Heart right ventricle (tissue), 16 donors: ENCODE results near the gene NKX2-2. TPM values are rescaled to one million over a fixed set of nuclear protein-coding genes. Genes with fewer than 3 reads are reported as not detected.

Experiments used
- ATAC-seq, 8 donors: fragments of 200-7000 bp; cut with Tn5 transposase; one replicate each; pipeline ENCODE4 v1.9.1; 2020; ENCODE audit warnings: mild to moderate bottlenecking in 8 of 8, moderate library complexity in 8 of 8, moderate number of reproducible peaks in 1 of 8
- DNase-seq, 2 donors: peaks; one replicate each; pipeline ENCODE4 v3.0.0-alpha.2; 2020
- H3K27ac ChIP-seq, 10 donors: fragments of 200-600 bp; sonication (generic) in 2 of 10; one replicate each; pipeline versions ENCODE4 v1.5.0 to v1.8.0; 2020 to 2022; ENCODE audit warnings: mild to moderate bottlenecking in 3 of 10
- H3K27me3 ChIP-seq, 7 donors: fragments of 200-600 bp; one replicate each; pipeline ENCODE4 v1.8.0; 2021 to 2022; ENCODE audit warnings: mild to moderate bottlenecking in 2 of 7
- H3K36me3 ChIP-seq, 9 donors: fragments of 200-600 bp; sonication (generic) in 1 of 9; one replicate each; pipeline versions ENCODE4 v1.5.0 to v1.8.0; 2020 to 2022; ENCODE audit warnings: mild to moderate bottlenecking in 2 of 9
- H3K4me1 ChIP-seq, 9 donors: fragments of 200-600 bp; sonication (generic) in 1 of 9; one replicate each; pipeline versions ENCODE4 v1.5.0 to v1.8.0; 2020 to 2022; ENCODE audit warnings: mild to moderate bottlenecking in 4 of 9
- H3K4me3 ChIP-seq, 10 donors: fragments of 200-600 bp; sonication (generic) in 2 of 10; one replicate each; pipeline versions ENCODE4 v1.5.0 to v1.8.0; 2020 to 2022; ENCODE audit warnings: mild to moderate bottlenecking in 7 of 10, moderate library complexity in 2 of 10
- H3K9me3 ChIP-seq, 11 donors: fragments of 200-600 bp in 10 of 11; sonication (generic) in 2 of 11; one replicate each; pipeline versions ENCODE4 v1.5.0 to v1.8.0; 2013 to 2022; ENCODE audit warnings: mild to moderate bottlenecking in 2 of 11, control low read depth in 1 of 11, moderate library complexity in 1 of 11
- WGBS, 2 donors: extraction: QIAGEN DNeasy Blood & Tissue Kit; methylation state at CpG; one replicate each; pipeline ENCODE4 v1.1.7; 2013; ENCODE audit warnings: inconsistent platforms in 1 of 2; 5-methylcytosine and 5-hydroxymethylcytosine counted together
- intact Hi-C, 10 donors: fragments of 100-400 bp; cut with DNase I; formaldehyde crosslinking; loops; one replicate each; pipeline versions ENCODE4 v1.11.1 to v1.14.2; 2022
- polyA plus RNA-seq, 2 donors: library from polyadenylated mRNA; stranded (reverse); fragments of 200-250 nt; gene quantifications; one replicate each; pipeline ENCODE4 v1.2.3, GENCODE V29; 2013
- total RNA-seq, 10 donors: library from RNA; stranded (reverse); fragmentation: NEBNext Ultra II Directional in 3 of 10; extraction: Animal tissue kit (Norgen Biotek cat#: 25700) in 3 of 10; gene quantifications; one replicate each; pipeline versions ENCODE4 v1.2.1 to v1.2.4, GENCODE V29; 2021 to 2023
- TF ChIP-seq, protein P1 (sequence below), 9 donors: fragments of 200-600 bp; sonication (generic) in 2 of 9; IDR thresholded peaks; one replicate each; pipeline versions ENCODE4 v1.5.0 to v1.8.0; 2021 to 2022; ENCODE audit warnings: antibody characterized with exemption in 9 of 9, mild to moderate bottlenecking in 5 of 9, moderate library complexity in 1 of 9
- donor health status: Arrhythmogenic right ventricular cardiomyopathy.
- donor health status: ischemic (EF 13 %, LVEDD 7.1; RV severe dilation, severe dysfunction).
- donor health status: healthy with polysubstance abuse.
- donor health status: DM: no; HTN: yes; CAD: no.
- donor health status: DM: no; HTN: no; CAD: no.
- donor health status: ischemic (EF 25% LVEDD 6.9; RV normal size, moderate dysfunction).
- donor health status: ischemic (EF 25% LVEDD 5.7; RV mildly dilated, moderate dysfunction).
- donor health status: healthy.
- donor health status: DM: yes; HTN: yes; CAD: no.
- donor health status: Ischemic cardiomyopathy.
- donor health status: ischemic (EF 35%, LVEDD 5.7; RV mildly dilated, moderate dysfunction).
- donor health status: nonischemic (EF 11% LVEDD 7.7; RV severe dilation, severe dysfunction).
- donor health status: DM: yes; HTN: yes; CAD: no.
- donor health status: PGD.
- donor health status: ischemic (EF 29% LVEDD 5.4; RV normal size, mild dysfunction).
- donor health status: nonischemic (EF 23%, LVEDD 6.1; RV moderate dilation, normal function).

Gene NKX2-2
- total and polyA plus RNA-seq, 12 donors, result not detected

DNA sequence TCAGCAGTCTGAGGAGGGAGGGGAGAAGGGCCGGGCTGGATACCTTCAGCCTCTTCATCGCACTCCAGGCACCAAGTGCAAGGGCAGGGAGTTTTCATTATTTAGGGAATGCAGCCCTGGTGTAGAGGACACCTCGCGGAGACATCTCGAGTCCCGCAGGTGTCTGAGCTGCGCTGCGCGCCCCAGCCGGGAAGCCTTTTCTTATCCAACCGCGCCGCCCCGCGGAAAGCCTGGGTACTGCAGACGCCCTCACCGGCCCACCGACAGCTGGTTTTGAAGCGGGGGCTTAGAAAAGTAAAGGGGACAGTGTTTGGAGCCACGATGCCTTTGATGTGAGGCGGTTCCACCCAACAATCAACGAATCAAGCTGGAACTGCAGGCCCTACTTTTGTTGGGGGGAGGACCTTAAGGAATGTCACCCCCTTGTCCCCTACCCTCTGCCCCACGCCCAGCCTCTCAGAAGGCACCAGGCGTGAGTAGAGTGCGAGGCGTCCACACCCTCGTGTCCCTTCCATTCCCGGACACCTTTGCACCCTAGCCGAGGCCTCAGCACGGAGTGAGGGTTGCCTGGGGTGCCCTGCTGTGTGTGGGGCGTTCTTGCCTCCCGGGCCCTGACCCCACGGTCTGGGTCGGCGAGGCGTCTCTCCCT lies 8.6 kb downstream of the NKX2-2 start:
- Histone ChIP-seq H3K4me1 (peaks cover 4 to 36% (median 23%) of the 10 kb centered on the region in 9 donors), H3K4me3 (peak overlapping the region in 9 of 10 donors; percentile 18 to 51 (median 40)), H3K36me3 (no peaks in the 10 kb centered on the region), H3K9me3 (no peaks in the 10 kb centered on the region), H3K27ac (no peak overlapping the region), H3K27me3 (peaks cover 36 to 100% (median 96%) of the 10 kb centered on the region in 7 donors)
- DNase-seq (peak; percentile 54 to 66), ATAC-seq (peak; percentile 54 to 77 (median 66))
- WGBS, 2 donors, result 1 to 2% methylated on average over 36 of the region's 36 CpGs
- TF ChIP-seq, protein P1, sequence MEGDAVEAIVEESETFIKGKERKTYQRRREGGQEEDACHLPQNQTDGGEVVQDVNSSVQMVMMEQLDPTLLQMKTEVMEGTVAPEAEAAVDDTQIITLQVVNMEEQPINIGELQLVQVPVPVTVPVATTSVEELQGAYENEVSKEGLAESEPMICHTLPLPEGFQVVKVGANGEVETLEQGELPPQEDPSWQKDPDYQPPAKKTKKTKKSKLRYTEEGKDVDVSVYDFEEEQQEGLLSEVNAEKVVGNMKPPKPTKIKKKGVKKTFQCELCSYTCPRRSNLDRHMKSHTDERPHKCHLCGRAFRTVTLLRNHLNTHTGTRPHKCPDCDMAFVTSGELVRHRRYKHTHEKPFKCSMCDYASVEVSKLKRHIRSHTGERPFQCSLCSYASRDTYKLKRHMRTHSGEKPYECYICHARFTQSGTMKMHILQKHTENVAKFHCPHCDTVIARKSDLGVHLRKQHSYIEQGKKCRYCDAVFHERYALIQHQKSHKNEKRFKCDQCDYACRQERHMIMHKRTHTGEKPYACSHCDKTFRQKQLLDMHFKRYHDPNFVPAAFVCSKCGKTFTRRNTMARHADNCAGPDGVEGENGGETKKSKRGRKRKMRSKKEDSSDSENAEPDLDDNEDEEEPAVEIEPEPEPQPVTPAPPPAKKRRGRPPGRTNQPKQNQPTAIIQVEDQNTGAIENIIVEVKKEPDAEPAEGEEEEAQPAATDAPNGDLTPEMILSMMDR (IDR thresholded peaks at IDR 0.05), result peak; percentile 86 to 98 (median 94)
- intact Hi-C loops, result loop anchor here (1.0 to 10.0 kb wide), 9 partner anchors 268 to 670 kb away; no protein-coding TSS in a partner anchor

- H3K36me3 ChIP-seq, result no peaks in the 10 kb centered on the region
- TF ChIP-seq, protein P1 (IDR thresholded peaks at IDR 0.05), result no peak
Observed at GRCh38 chr20:21504323-21504722, 9.5 kb downstream of the NKX2-2 start.

GRCh38 chr20:21503345-21503744 lies 10.5 kb downstream of the NKX2-2 start:
- H3K9me3 ChIP-seq, result no peaks in the 10 kb centered on the region
- TF ChIP-seq, protein P1 (IDR thresholded peaks at IDR 0.05), result no peak
- H3K27me3 ChIP-seq, result peaks cover 36 to 100% (median 93%) of the 10 kb centered on the region in 7 donors
- 75 to 77% methylated on average over 4 of the region's 4 CpGs for WGBS, 2 donors
- H3K4me1 ChIP-seq, result peaks cover 4 to 25% (median 12%) of the 10 kb centered on the region in 9 donors
- H3K27ac ChIP-seq, result no peak overlapping the region
- DNase-seq (no peak), ATAC-seq (no peak)
- no peaks in the 10 kb centered on the region for H3K36me3 ChIP-seq
- no peak overlapping the region for H3K4me3 ChIP-seq
- intact Hi-C loops, result loop anchor here in 4 of 10 donors (5.0 to 10.0 kb wide), 3 partner anchors 266 to 669 kb away; no protein-coding TSS in a partner anchor

More at GRCh38 chr20:21504323-21504722, 9.5 kb downstream of the NKX2-2 start:
- Histone ChIP-seq H3K4me3 (no peak overlapping the region), H3K27ac (no peak overlapping the region), H3K4me1 (peaks cover 4 to 26% (median 14%) of the 10 kb centered on the region in 9 donors), H3K9me3 (no peaks in the 10 kb centered on the region), H3K27me3 (peaks cover 36 to 100% (median 93%) of the 10 kb centered on the region in 7 donors)
- 68 to 77% methylated on average over 7 of the region's 7 CpGs for WGBS, 2 donors
- DNase-seq (no peak), ATAC-seq (no peak)
- intact Hi-C loops, result loop anchor here in 6 of 10 donors (2.0 to 10.0 kb wide), 6 partner anchors 267 to 670 kb away; no protein-coding TSS in a partner anchor

- H3K4me1 ChIP-seq, result peaks cover 4 to 14% (median 10%) of the 10 kb centered on the region in 9 donors
- no peak for ATAC-seq
- H3K4me3 ChIP-seq, result no peak overlapping the region
- TF ChIP-seq, protein P1 (IDR thresholded peaks at IDR 0.05), result no peak
- peaks cover 23 to 96% (median 93%) of the 10 kb centered on the region in 7 donors for H3K27me3 ChIP-seq
- H3K27ac ChIP-seq, result no peak overlapping the region
- no peaks in the 10 kb centered on the region for H3K9me3 ChIP-seq
- DNase-seq, result no peak
- H3K36me3 ChIP-seq, result no peaks in the 10 kb centered on the region
- intact Hi-C loops, result loop anchor here in 4 of 10 donors (5.0 to 10.0 kb wide), 3 partner anchors 264 to 666 kb away; no protein-coding TSS in a partner anchor
- 80 to 87% methylated on average over 11 of the region's 11 CpGs for WGBS, 2 donors
Observed at GRCh38 chr20:21501184-21501583, 12.7 kb downstream of the NKX2-2 start.
